ENCODE measurements around the gene HAUS5.
A peak's percentile ranks its signal among the peaks of the same experiment; 100 is the strongest.

The HAUS5 gene

GRCh38 chr19:35669974-35670373 is 57.4 kb downstream of the HAUS5 start:
- DNase-seq (ENCODE audit: low read depth in 4 of 4, low spot score in 1 of 4), result no peak

- DNase-seq (ENCODE audit: low read depth in 4 of 4, low spot score in 1 of 4), result no peak
Measured at GRCh38 chr19:35670686-35671085, 58.2 kb downstream of the HAUS5 start.

DNA sequence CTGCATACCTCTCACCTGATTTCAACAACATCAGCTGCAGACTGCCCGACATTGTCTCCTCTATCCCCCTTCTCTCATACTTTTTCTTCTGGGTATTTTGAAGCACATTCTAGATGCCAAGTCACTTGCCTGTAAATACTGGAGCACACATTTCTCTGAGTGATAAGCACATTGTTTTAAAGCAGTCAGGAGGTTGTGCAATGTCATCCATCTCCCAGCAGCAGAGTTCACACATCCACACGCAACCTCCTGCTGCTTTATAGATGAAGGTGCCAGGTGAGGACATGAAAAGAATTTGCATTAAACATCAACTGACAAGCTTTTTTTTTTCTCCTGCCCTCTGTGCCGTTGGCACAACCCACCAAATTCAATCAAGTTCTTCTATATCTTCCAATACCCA is 59.3 kb downstream of the HAUS5 start:
- DNase-seq (ENCODE audit: low read depth in 4 of 4, low spot score in 1 of 4), result no peak

GRCh38 chr19:35673121-35673804 is 60.7 kb downstream of the HAUS5 start:
- peak in 3 of 4 experiments; percentile 6 to 43 (median 25) for DNase-seq (ENCODE audit: low read depth in 4 of 4, low spot score in 1 of 4)
